Stimulated activated CD8-positive, alpha-beta memory T cell treated with anti-CD3 and anti-CD28 coated beads, Interleukin-15, amount 100 ng/mL, for 1 hour (primary cell): ENCODE data around the gene DDX25.

Source experiments
- DNase-seq: peaks from one replicate; pipeline ENCODE4 v3.0.0-alpha.2; 2020; ENCODE audit warnings: low read depth

Gene DDX25

DNA sequence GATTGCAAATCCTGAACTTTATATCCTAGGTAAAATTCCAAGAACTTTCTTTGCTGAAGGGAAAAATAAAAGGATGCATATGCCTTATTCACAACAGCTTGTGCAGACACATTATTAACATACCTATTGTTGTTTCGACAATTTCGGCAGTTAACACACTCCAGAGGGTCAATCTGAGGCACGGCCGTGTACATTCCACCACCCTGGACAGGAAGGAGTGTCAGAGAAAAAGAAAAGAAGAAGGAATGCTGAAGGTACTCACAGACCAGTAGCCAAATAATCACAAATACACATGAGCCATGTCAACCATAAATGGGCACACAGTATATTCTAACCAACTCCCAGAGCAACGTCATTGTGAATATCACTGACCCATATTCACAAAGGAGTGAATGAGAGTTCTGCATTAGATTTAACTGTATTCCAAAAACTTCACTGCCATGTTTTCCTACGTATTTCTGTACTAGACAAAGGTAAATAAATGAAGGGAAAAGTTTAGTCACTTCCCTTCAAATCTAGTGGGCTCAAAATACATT, 73.9 kb downstream of the DDX25 start:
- no peak for DNase-seq
